ENCODE data around the gene RBBP4.

DNA sequence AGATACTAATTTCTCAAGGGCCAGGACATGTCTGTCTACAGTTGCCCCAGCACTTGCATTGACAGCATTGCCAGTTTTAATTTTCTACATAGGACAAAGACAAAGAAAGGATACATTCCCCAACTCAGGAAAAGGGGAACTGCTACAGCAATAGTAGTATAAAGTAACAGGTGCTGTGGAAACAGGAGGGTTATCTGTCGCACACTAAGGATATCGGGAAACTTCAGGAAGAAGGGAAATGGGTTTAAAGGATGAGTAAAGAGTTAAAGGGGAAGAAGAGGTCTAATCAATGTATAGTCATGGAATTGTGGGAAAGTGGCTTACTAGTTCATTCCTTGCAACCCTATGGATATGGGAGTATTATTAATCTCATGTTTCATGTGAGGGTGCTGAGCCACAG, 35.4 kb downstream of the RBBP4 start:
- no peak for TF ChIP-seq EZH2 (IDR thresholded peaks at IDR 0.05; ENCODE audit: insufficient read depth, low read length)
- TF ChIP-seq, protein P1, sequence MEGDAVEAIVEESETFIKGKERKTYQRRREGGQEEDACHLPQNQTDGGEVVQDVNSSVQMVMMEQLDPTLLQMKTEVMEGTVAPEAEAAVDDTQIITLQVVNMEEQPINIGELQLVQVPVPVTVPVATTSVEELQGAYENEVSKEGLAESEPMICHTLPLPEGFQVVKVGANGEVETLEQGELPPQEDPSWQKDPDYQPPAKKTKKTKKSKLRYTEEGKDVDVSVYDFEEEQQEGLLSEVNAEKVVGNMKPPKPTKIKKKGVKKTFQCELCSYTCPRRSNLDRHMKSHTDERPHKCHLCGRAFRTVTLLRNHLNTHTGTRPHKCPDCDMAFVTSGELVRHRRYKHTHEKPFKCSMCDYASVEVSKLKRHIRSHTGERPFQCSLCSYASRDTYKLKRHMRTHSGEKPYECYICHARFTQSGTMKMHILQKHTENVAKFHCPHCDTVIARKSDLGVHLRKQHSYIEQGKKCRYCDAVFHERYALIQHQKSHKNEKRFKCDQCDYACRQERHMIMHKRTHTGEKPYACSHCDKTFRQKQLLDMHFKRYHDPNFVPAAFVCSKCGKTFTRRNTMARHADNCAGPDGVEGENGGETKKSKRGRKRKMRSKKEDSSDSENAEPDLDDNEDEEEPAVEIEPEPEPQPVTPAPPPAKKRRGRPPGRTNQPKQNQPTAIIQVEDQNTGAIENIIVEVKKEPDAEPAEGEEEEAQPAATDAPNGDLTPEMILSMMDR (IDR thresholded peaks at IDR 0.05; ENCODE audit: insufficient read depth, low read depth, low read length) = no peak
